ENCODE results near the gene WLS.
"Not testable (repeated sequence)": the region's sequence is repeated elsewhere in the genome, so short reads cannot be mapped to it uniquely, and the experiment has no call there.

WLS gene

DNA sequence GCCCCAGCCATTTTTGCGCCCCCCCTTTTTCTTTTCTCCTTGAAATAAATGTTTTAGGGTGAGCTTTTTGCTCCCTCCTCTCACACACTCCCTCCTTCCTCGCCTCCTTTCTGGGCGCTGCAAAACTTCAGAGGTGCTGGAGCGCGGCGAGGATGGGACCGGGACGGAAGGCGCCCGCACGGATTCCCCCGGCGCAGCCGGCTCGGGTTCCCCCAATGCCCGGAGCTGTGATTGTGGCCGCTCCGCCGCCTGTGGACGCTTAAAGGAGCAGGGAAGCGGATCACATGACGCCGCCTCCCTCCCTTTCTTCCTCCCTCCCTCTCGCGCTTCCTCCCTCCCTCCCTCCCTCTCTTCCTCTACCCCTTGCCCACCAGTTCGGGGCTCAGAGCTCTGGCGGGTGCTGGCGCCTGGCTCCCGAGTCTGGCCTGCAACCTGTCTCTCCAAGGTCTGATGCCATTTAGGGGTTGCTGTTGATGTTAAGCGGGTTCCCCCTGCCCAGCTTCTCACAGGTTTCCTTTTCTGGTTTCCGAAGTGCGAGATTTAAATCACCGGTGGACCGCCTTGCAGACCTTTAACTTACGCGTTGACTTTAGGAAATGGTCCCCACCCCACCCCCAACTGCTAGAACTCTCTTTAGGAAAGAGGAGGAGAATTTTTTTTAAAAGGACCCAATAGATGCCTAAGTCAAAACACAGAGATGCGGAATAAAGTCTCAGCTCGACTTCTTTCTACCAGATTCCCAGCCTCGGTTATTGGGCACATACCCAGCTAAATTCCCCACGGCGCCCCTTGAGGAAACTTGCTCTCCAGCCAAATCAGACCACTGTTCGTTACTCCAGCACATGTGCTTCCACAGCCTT, at the start of gene WLS:
WLS (minus strand) TSS at position 235 of the 860 bp plus-strand sequence; CDS start at position 11, 224 bp downstream.
- DNase-seq (ENCODE audit: low spot score): peak; percentile 92

DNA sequence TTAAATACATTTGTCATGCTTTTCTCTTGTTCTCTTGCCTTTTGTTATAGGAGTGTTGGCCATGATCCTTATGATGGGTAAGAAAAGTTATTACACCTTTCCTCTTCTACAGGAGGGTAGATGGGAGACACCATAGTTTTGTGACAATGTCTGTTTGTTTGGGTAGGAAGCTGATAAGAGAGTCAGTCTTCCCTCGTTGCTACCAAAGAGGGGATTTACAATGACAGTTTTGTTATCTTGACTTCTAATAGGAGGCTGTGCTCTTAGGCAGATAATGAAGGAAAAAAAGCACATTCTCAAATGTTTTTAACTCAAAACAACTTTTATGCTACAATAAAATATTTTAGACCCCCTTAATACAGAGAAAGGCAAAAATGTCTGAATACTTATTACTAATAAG, 48.0 kb upstream of the WLS start:
- DNase-seq (ENCODE audit: low spot score): no peak

DNA sequence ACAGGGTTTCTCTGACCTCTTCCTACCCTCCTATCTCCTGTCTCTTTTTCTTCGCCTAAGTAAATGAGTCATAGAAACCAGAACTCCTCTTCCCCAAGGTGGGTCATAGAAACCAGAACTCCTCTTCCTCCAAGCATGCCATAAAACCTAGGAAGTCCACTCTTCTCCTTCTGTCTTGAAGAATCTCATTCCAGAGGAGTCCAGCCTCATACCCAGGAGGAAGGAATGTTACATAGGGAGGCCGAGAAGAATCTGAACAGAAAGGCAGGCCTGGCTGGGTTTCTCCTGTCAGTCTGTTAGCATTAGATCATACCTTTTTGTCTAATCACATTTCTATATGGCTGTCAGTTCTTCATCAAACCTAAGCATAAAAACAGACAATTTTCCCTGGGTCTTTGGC, 47.5 kb upstream of the WLS start:
- no peak for DNase-seq (ENCODE audit: low spot score)

DNA sequence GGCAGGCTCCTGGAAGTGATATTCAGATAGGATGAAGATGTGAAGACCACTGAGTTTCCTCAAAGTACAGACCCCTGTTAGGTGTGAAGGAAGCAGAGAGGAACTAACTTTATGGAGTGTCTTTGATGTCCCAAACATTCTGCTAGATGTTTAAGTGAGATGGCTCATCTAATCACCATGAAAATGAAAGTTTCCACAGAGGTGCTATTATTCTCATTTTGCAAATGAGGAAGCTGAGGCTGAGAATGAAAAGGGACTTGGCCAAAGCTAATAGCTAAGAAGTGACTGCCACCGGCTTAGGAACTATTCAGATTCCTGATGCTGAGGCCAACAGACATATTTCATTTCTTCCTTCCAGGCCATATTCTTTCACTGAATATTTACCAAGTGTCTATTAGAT, 45.9 kb upstream of the WLS start:
- DNase-seq (ENCODE audit: low spot score): no peak

DNA sequence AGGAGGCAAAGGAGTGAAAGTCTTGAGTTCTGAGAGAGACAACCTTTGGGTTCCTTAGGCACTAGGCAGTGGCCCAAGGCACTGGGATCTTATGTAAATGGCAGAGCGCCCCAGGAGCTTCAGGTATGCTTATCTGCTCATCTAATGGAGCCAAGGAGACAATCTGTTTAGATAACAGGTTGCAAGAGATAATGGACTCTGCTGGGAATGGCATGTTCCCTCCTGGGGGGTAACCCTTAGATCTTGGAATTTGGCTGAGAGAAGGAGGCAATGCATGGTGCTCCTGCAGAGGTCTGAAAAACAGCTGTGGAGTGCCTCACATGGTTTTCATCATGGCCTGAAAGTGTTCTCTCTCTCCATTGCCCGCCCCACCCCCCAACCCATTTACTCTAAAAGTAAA, 44.1 kb upstream of the WLS start:
- DNase-seq (ENCODE audit: low spot score): no peak

DNA sequence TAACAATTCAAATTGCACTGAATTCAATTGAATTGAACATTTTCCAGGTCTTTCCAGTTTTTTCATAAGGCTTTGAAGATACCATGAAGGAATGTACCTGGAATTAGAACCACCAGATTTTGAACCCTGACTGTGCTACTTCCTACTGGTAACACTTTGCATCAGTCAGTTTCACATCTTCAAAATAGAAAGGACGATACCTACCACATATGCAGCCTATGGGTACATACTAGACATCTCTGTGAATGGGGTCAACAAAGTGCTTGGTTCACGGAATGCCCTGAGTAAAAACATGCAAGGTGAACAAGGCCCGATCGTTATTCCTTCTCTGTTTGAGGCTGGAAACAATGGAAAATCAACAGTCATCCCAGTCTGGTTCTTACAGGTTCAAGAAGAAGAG, 41.2 kb upstream of the WLS start:
- no peak for DNase-seq (ENCODE audit: low spot score)

DNA sequence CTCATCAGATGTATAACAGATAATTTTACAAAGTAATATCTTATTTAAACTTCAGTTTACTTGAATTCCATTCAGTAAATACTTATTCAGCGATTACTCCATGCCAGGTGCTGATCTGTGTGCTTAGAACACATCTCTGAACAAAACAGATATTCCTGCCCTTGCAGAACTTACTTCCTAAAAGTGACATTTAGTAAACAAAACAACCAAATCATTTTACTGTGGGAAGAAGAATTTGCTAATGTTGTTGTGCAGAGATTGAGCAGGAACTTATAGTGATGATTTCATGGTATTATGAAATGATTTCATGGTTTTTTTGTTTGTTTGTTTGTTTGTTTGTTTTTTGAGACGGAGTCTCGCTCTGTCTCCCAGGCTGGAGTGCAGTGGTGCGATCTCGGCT, 39.3 kb upstream of the WLS start:
- no peak for DNase-seq (ENCODE audit: low spot score)

DNA sequence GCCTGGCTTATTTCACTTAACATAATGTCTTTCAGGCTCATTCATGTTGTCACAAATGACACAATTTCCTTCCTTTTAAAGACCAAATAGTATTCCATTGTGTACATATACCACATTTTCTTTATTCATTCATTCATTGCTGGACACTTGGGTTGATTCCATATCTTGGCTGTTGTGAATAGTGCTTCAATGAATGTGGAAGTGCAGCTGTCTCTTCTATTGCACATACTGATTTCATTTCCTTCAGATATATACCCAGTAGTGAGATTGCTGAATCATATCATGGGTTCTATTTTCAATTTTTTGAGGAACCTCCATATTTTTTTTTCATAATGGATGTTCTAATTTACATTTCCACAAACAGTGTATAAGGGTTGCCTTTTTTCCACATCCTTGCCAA, 38.6 kb upstream of the WLS start:
- DNase-seq (ENCODE audit: low spot score): no peak

DNA sequence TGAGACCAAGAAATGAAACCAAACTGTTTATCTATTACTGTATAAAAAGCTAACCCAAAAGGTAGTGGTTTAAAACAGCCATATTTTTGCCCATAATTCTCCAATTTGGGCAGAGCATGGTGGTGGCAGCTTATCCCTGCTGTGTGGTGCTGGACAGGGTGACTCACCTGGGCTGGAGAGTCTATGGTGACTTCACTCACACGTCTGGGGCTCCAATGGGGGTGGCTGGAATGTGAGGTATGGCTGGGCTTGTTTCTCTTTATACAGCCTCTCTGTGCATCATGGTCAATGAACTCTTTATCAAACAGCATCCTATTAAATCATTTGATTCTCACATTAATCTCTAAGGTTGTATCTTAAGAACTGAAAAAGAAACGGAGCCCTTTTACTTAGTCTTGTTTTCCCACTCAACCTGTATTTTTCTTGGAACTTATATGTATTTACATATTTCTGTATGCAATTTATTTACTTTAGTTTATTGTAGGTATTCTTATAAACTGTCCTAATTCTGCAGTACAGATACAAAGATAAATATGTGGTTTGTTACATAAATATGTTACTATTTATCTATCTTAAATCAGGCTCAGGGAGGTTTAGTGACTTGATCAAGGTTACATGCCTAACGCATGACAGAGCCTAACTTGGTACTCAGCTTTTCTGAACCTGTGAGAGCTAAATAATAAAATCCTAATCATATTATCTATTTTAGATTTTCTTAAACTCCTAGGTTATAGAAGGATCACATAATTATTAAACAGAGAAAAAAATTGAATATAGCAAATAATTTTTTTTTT, 37.5 kb upstream of the WLS start:
- DNase-seq (ENCODE audit: low spot score): no peak

DNA sequence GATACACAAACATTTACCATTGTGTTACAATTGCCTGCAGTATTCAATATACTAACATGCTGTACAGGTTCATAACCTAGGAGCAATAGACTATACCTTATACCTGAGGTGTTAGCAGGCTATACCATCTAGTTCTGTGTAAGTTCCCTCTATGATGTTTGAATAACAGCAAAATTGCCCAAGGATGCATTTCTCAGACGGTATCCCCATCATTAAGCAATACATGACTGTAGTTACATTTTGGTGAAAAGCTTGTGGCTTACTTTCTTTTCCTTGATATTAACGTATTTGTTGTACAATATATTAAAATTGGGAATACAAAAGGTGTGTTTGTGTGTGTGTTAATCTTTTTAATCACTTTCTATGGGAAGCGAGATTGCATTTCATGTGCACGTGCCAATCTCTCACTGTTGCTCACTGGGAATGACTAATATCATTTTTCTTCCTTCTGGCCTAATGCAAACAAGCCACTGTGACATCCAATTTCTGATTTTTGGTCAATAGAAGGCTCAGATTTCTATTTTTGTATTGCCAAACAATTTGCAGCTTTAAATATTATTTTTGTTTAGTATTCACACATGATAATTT, 36.7 kb upstream of the WLS start:
- no peak for DNase-seq (ENCODE audit: low spot score)

DNA sequence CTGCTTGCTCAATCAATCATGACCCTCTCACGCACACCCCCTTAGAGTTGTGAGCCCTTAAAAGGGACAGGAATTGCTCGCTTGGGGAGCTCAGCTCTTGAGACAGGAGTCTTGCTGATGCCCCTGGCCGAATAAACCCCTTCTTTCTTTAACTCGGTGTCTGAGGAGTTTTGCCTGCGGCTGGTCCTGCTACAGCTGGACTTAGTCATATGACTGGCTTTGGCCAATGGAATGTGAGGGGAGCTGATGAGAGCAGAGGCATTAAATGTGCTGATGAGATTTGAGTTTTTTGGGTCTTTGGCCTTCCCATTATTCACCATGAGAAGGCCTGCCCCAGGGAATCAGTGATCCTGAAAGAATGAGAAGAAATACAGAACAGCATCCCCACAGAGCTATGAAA, 24.5 kb upstream of the WLS start:
- not testable (repeated sequence) for DNase-seq (ENCODE audit: low spot score)

DNA sequence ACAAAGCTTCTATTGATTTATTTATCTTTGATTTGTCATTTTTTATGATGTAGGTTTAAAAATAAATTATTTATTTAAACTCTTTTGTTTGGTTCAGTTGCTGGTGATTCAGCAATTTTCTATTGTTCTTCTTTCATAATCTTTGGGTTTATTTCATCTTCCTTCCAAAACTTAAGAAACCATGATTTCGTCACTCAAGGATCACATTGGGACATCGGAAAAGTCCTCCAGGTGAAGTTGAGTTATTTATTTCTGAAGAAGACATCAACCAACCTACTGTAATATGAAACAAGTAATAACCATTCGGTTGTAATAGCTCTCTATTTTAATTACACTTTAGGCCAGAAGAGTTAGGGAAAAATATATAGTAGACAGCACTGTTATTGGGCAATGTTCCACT, 23.0 kb upstream of the WLS start:
- no peak for DNase-seq (ENCODE audit: low spot score)

DNA sequence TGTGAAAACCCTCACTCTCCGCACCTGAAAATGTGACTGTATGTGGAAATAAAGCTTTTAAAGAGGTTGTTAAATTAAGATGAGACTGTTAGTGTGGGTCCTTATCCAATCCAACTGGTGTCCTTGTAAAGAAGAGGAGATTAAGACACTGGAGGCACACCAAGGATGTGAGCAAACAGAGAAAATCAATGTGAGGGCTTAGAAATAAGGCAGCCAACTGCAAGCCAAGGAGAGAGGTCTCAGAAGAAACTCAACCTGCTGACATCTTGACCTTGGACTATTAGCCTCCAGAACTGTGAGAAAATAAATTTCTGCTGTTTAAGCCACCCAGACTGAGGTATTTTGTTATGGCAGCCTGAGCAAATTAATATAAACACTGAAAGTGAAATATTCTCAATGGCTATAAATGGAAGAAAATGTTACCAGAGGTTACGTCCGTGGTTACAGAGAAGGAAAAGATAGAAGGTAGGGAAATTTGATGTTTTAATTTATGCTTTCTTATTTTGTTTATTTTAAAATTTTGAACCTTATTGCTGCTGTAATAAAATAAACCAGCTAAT, 22.4 kb upstream of the WLS start:
- no peak for DNase-seq (ENCODE audit: low spot score)

DNA sequence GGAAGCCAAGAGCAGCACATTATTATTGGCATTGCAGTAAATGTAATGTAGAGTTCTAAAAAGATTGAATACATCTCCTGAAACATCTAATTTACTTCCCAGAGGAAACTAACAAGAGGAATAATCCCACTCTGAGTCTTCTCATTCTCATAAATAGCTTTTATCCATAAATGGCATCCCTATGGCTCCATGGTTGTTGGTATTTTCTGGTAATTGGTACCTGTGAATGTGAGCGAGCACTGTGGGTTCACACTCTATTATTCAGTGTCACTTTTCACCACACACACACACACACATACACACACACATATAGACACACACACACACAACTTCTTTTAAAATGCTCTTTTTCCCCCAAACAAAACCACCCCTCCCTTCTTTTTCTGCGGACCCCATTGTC, 4.7 kb upstream of the WLS start:
- DNase-seq (ENCODE audit: low spot score): no peak

DNA sequence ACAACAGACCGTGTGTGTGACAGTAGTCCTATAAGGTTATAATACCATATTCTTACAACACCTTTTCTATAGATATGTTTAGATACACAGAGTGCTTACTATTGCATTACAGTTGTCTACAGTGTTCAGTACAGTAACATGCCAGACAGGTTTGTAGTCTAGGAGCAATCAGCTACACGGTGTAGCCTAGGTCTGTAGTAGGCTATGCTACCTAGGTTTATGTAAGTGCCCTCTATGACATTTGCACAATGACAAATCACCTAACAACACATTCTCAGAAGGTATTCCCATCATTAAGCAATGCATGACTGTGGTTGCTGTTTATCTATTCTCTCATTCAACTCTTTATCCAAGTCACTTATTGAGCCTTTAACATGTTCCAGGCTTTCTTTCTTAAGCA, 1.8 kb upstream of the WLS start:
- no peak for DNase-seq (ENCODE audit: low spot score)

DNA sequence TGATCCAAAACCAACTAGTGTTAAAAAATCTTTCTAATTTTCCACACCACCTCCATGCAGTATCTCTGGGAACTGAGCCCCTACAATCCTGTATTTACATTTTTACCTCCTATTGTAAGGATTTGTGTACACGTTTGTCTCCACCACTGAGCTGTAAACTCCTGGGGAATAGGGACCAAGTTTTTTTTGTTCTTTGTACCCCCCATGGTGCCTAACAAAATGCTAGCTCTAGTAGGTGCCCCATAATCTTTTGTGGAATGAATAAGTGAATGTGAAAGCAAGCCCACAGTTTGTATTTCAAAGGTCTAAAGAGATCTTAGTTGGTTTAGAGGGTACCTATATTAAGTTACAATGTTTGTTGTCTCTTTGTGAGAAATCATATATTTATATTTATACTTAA, 879 bp upstream of the WLS start:
- no peak for DNase-seq (ENCODE audit: low spot score)

DNA sequence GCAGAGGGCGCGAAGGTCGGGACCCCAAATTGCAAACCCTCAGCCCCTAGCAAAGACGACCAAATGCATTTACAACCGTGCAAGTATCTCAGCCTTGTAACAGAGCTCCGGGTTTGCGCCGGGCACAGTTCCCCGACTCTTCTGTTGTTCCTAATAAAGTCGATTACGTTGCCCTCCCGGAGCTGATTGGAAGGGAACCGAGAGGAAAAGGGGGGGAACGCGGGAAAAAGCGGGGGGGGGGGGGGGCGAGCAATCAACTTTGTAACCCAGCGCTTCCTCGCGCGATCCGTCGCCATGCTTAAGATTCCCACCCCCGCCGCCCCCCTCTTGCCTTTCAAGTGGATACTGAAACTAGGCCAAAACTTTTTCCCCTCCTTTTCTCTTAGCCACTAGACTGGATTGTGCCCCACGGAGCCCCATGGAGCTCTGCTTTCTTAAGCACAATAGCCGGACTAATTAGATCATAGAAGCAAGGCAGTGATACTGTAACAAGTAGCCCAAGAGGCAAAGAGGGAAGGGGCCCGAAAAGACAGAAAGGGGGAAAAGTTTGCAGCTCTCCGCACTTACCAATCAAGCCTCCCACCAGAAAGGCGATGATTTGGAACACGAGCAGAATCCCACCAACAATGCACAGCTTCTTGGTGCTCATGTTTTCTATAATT, 565 bp downstream of the WLS start:
- peak; percentile 40 for DNase-seq (ENCODE audit: low spot score)

DNA sequence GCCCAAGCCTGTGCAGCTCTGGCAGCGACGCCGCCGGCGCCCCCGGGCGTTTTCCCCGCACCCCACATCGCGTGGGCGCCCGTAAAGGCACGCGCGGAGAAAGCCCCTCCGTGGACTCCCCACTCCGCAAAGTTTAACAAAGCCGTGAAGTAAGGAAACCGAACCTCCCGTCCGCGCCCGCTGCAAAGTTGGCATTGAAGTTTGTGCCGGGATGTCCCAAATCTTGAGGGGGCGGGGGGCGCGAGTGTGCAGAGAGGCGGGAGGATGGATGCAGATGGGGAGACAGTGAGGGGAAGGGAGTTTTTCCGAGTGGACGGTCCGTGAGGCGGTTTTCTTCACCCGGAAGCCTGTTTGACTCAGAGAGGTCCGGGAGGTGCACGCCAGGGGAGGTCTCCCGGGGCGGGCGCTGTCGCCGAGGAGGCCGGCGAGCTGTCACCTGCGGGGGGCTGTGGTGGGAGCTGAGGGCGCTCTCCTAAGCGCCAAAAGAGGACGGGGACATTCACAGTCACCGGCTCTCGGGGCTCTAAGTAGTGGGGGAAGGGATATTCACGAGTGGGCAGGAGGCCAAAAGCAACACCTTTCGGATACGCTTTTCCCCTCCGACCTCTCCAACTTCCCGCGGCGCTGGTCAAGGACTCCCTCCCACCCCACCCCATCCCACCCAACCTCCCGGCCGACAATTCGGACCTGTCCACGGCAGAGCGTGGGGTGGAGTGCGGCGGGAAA, 1.3 kb downstream of the WLS start:
- no peak for DNase-seq (ENCODE audit: low spot score)

DNA sequence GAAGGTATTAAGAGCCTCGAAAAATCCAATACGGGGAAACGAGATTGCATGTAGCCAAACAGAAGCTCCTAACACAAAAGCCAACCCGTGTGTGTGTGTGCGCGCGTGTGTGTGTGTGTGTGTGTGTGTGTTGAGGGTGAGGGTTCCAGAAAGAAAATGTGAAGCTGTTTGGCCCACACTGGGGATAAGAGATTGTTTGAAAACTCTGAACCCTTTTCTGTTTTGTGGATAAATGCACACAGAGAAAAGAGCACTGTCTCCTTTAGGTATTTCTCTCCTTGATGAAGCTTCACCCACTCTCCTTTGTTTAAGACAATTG, 1.9 kb downstream of the WLS start:
- no peak for DNase-seq (ENCODE audit: low spot score)

DNA sequence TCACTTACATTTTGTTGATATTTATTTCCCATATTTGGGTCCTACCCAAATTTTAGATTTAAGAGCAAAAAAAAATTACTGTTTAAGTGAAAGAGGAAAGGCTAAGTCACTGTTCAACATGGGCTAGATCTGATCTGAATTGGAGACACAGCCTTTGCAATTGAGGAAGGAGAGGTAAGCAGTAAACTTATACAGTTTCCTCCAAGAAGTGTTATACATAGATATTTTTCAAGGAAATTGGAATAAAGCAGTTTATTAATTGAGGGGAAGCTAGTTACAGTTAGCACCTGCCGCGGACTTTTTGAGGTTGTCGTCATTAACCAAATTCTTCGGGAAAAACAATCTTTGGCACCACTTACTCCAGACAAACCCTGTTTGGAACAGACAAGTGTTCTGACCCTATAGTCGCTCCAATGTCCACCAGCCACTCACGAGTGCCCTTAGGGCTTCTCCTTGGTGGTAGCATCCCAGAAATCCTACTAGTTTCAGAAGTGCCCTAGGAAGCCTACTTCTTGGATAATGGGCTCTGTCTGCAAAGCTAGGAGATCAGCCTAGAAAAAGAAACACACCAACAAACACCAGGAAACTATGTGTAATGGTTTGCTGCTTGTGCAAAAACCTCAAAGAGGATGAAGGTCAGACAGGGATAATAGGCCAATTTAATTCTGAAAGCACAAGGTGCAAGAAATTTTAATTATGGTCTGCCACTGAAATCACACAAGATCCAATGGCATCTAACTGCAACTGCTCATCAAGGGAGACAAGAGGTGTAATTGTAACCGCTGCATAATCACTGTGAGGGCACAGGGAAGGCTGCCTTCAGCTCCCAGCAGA, 2.5 kb downstream of the WLS start:
- no peak for DNase-seq (ENCODE audit: low spot score)

DNA sequence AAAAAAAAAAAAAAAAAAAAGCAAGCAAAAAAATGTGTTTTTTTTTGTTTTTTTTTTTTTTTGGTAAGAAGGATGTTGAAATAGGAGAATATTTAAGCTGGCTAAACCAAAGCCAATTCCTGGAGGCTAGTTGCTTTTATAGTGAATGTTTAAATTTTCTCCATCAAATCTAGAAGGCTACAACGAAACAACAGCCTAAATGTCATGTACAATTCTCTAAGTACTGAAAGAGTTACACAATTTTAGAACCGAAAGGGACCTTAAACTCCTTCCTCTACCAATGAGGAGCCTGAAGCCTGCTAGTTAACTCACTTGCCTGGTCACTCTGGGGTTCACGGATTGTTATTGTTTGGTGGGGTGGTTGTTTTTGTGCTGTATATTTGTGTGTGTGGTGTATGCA, 3.5 kb downstream of the WLS start:
- no peak for DNase-seq (ENCODE audit: low spot score)
